Small intestine (tissue), 7 donors: ENCODE data around the gene SPEM2. TPM values are rescaled to one million over a fixed set of nuclear protein-coding genes. Genes with fewer than 3 reads are reported as not detected.

Experiments
- DNase-seq, 2 donors: peaks; one replicate each; pipeline versions ENCODE4 v3.0.0 to v3.0.0-alpha.2; 2013
- FAIRE-seq: peaks from 2 replicates; lab custom pipeline; 2012; peaks lifted over from hg19 to GRCh38; lab: Jason Lieb, UNC
- H3K27ac ChIP-seq, 3 donors: one replicate each; pipeline ENCODE4 v1.5.1; 2013; ENCODE audit warnings: low read length in 2 of 3, mild to moderate bottlenecking in 2 of 3, control low read depth in 1 of 3, inconsistent platforms in 1 of 3, low read depth in 1 of 3, moderate library complexity in 1 of 3
- H3K27me3 ChIP-seq, 3 donors: one replicate each; pipeline ENCODE4 v1.6.1; 2013; ENCODE audit warnings: low read length in 3 of 3, inconsistent platforms in 1 of 3; ENCODE audit not compliant: control insufficient read depth in 3 of 3, insufficient read depth in 3 of 3
- H3K36me3 ChIP-seq, 3 donors: one replicate each; pipeline ENCODE4 v1.6.1; 2013; ENCODE audit warnings: low read length in 3 of 3, inconsistent platforms in 1 of 3, low read depth in 1 of 3, mild to moderate bottlenecking in 1 of 3, moderate library complexity in 1 of 3; ENCODE audit not compliant: control insufficient read depth in 3 of 3, insufficient read depth in 2 of 3
- H3K4me1 ChIP-seq, 3 donors: one replicate each; pipeline ENCODE4 v1.6.1; 2013; ENCODE audit warnings: low read length in 2 of 3, inconsistent platforms in 1 of 3, low read depth in 1 of 3, mild to moderate bottlenecking in 1 of 3, moderate library complexity in 1 of 3; ENCODE audit not compliant: control insufficient read depth in 3 of 3, insufficient read depth in 2 of 3
- H3K4me3 ChIP-seq, 3 donors: one replicate each; pipeline ENCODE4 v1.5.1; 2013; ENCODE audit warnings: low read length in 3 of 3, control low read depth in 1 of 3, inconsistent platforms in 1 of 3, low read depth in 1 of 3, mild to moderate bottlenecking in 1 of 3, moderate library complexity in 1 of 3
- H3K9me3 ChIP-seq, 2 donors: one replicate each; pipeline ENCODE4 v1.6.1; 2013; ENCODE audit warnings: low read depth in 1 of 2, low read length in 1 of 2; ENCODE audit not compliant: control insufficient read depth in 2 of 2, insufficient read depth in 1 of 2
- WGBS, 3 donors: extraction: QIAGEN DNeasy Blood & Tissue Kit; methylation state at CpG; one replicate each; pipeline ENCODE4 v1.1.7; 2013; 5-methylcytosine and 5-hydroxymethylcytosine counted together
- polyA plus RNA-seq, 4 donors: library from polyadenylated mRNA; stranded (reverse) in 3 of 4; unstranded in 1 of 4; fragments of 200-250 nt in 3 of 4; fragments of 120-200 nt in 1 of 4; gene quantifications; one replicate each; pipeline versions ENCODE4 v1.2.1 to v1.2.3, GENCODE V29; 2013
- donor health status: healthy with polysubstance abuse.
- donor health status: control.
- donor health status: control.
- donor health status: Bipolar disorder and iron deficiency.
- donor health status: healthy.

The SPEM2 gene
- polyA plus RNA-seq, 4 donors: not detected

DNA sequence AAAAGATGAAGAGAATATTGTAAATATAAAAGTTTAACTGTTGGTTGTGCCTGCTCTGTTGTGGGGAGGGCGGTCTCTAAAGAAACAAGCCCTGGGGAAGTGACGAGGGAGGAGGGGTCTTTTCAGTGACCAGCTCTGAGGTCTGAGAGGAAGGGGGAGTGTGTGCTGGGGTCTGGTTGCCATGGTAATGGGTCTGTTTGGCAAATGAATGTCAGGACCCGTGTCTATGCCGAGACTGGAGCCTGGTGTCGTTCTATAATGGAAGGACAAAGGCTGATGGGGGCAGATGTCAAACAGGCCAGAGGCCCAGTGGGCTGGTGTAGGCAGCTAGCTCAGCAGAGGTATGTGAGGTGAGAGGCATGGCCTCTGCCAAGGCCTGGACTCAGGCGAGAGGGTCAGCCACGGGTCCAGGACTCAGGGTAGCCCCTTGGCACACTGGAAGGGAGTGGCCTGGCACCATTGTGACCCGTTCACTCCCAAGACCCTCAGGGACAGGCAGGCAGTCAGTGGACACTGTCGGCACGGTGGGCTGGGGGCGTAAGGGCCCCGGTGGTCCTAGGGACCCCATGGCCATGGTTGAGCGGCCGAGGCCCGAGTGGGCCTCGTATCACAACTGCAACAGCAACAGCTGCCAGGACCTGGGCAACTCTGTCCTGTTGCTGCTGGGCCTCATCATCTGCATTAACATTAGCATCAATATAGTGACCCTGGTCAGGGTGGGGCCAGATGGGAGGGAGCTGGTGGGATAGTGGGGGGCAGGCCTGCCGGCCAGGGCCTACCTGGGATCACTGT, 5.4 kb upstream of the SPEM2 start, which contains the start of gene SPEM1:
SPEM1 (plus strand) TSS at position 506 of the 792 bp plus-strand sequence; CDS start at position 567, 61 bp downstream.
- Histone ChIP-seq H3K9me3 (no peaks in the 10 kb centered on the region), H3K4me3 (no peak within 1 kb of the TSS), H3K4me1 (no peaks in the 10 kb centered on the region), H3K36me3 (peaks cover 0 to 2% (median 0%) of the 10 kb centered on the region in 3 donors), H3K27ac (no peak within 1 kb of the TSS), H3K27me3 (peaks cover 0 to 7% (median 0%) of the 10 kb centered on the region in 3 donors)
- WGBS, 3 donors: 80 to 84% (median 82%) methylated on average over 17 of the region's 17 CpGs
- DNase-seq: no peak
- no peak for FAIRE-seq

DNA sequence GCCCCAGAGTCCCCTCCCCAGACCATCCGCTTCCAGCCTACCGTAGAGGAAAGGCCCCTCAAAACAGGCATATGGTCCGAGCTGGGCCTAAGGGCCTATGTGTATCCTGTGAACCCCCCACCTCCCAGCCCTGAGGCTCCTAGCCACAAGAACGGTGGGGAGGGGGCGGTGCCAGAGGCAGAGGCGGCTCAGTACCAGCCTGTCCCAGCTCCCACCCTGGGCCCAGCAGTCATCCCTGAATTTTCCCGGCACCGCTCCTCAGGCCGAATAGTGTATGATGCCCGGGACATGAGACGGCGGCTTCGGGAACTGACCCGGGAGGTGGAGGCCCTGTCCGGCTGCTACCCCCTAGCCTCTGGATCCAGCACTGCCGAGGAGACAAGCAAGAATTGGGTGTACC, 4.2 kb upstream of the SPEM2 start:
- no peaks in the 10 kb centered on the region for H3K4me1 ChIP-seq
- no peak overlapping the region for H3K27ac ChIP-seq
- H3K27me3 ChIP-seq: peaks cover 0 to 7% (median 0%) of the 10 kb centered on the region in 3 donors
- no peak overlapping the region for H3K4me3 ChIP-seq
- no peaks in the 10 kb centered on the region for H3K36me3 ChIP-seq
- no peaks in the 10 kb centered on the region for H3K9me3 ChIP-seq
- WGBS, 3 donors: 94 to 96% (median 95%) methylated on average over 16 of the region's 16 CpGs
- DNase-seq (no peak), FAIRE-seq (no peak)

DNA sequence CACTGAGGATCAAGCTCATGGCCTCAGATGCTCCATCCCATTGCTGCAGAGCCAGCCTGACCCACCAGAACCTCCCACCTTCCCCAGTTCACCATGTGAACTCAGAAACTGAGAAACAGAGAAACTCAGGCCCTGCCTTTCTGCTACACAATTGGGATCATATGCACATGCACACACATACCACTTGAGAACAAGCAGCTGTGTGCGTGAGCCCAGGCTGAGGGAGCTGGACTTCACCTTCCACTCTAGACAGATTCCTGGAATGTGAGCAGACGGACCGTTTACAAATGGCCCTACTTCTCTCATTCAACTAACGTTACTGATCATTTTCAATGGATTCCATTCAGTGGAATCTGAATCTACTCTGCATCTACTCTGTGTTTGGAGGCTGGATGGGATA, 1.7 kb upstream of the SPEM2 start:
- 64 to 79% (median 69%) methylated on average over 4 of the region's 4 CpGs for WGBS, 3 donors
- Histone ChIP-seq H3K36me3 (no peaks in the 10 kb centered on the region), H3K9me3 (no peaks in the 10 kb centered on the region), H3K27me3 (peaks cover 0 to 7% (median 0%) of the 10 kb centered on the region in 3 donors), H3K4me3 (no peak overlapping the region), H3K4me1 (no peaks in the 10 kb centered on the region), H3K27ac (no peak overlapping the region)
- FAIRE-seq: no peak
- DNase-seq: no peak

DNA sequence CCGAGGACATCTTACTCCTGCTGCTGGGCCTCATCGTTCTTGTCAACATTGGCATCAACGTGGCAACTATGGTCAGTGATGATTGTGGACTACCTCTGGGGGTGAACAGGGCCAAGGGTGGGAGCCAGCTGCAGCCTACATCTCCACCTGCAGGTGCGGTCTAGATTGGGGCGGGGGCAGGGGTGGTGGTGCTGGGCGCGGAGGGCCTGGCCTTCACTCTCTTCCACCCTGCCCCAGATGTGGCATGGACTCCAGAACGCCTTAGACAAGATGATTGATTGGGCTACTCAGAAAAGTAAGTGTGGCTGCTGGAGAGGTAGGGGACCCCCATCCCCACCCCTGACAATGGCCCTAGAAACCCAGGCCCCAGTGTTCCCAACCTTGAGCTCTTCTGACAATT, 340 bp downstream of the SPEM2 start:
- no peak overlapping the region for H3K27ac ChIP-seq
- no peaks in the 10 kb centered on the region for H3K4me1 ChIP-seq
- no peaks in the 10 kb centered on the region for H3K9me3 ChIP-seq
- peaks cover 0 to 3% (median 0%) of the 10 kb centered on the region in 3 donors for H3K27me3 ChIP-seq
- WGBS, 3 donors: 71 to 83% (median 75%) methylated on average over 6 to 8 of the region's 8 CpGs
- no peak for FAIRE-seq
- no peak for DNase-seq
- H3K36me3 ChIP-seq: no peaks in the 10 kb centered on the region
- H3K4me3 ChIP-seq: no peak overlapping the region

DNA sequence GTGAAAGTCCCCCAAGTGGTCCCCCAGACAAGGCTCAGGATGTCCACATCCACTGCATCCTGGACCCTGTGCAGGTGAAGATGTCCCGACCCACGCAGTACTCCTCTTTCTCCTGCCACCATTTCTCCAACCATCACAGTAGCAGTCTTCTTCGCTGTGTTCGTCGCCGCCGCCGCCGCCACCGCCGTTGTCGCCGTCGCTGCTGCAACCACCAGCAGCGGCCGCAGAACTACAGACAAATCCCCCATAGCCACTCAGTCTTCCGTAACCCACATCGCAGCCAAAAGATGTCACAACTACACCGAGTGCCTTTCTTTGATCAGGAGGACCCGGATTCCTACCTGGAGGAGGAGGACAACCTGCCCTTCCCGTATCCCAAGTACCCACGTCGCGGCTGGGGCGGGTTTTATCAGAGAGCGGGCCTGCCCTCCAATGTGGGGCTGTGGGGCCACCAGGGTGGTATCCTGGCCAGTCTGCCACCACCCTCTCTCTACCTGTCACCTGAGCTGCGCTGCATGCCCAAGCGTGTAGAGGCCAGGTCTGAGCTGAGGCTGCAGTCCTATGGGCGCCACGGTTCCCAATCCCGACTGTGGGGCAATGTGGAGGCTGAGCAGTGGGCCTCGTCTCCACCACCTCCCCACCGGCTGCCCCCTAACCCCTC, 917 bp downstream of the SPEM2 start:
- Histone ChIP-seq H3K9me3 (no peaks in the 10 kb centered on the region), H3K4me1 (no peaks in the 10 kb centered on the region), H3K36me3 (no peaks in the 10 kb centered on the region), H3K27ac (no peak overlapping the region), H3K4me3 (no peak overlapping the region), H3K27me3 (peaks cover 0 to 3% (median 0%) of the 10 kb centered on the region in 3 donors)
- DNase-seq: no peak
- FAIRE-seq: no peak
- WGBS, 3 donors: 93 to 94% (median 94%) methylated on average over 31 to 33 of the region's 33 CpGs

DNA sequence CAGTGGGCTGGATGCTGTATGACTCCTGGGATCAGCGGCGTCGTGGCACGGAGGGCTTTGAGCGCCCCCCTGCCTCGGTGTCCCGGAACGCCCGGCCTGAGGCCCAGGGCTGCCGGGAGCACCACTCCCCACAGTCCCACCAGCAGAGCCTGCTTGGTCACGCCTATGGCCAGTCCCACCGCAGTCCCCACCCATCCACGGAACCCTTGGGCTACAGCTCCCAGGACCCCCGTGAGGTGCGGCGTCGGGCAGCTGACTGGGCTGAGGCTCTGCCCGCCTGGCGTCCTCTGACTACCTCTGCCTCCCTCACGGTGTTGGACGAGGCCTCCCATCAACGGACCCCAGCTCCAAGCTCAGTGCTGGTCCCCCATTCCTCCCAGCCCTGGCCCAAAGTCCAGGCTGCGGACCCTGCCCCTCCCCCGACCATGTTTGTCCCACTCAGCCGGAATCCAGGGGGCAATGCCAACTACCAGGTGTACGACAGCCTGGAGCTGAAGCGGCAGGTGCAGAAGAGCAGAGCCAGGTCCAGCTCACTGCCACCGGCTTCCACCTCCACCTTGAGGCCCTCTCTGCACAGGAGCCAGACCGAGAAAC, 1.6 kb downstream of the SPEM2 start:
- no peak overlapping the region for H3K4me3 ChIP-seq

DNA sequence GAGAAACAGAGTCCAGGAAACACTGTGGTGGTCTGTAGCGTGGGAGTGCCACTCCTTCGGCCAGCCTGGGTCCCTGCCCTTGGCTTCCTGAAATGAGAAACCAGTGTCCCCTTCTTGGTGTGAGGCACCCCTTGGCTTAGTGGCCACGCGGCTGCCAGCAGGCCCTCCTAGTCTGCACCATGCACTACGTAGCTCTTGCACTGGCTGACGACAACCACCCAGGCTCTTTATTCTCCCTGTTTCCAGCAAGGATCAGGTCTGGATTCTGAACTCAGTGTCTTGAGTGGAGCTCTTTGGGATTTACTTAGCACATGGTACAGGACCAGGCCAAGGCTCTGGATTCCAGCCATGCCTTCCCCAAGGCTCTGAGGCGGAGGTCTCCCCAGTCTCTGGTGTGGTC, 2.1 kb downstream of the SPEM2 start:
- FAIRE-seq: no peak
- WGBS, 3 donors: 91 to 95% (median 92%) methylated on average over 7 of the region's 7 CpGs

More for the DNA sequence above, 1.6 kb downstream of the SPEM2 start:
- no peak overlapping the region for H3K27ac ChIP-seq
- no peak for FAIRE-seq
- H3K36me3 ChIP-seq: no peaks in the 10 kb centered on the region
- no peaks in the 10 kb centered on the region for H3K4me1 ChIP-seq
- H3K9me3 ChIP-seq: no peaks in the 10 kb centered on the region
- H3K27me3 ChIP-seq: peaks cover 0 to 3% (median 0%) of the 10 kb centered on the region in 3 donors
- WGBS, 3 donors: 90 to 93% (median 93%) methylated on average over 29 of the region's 29 CpGs
- no peak for DNase-seq

DNA sequence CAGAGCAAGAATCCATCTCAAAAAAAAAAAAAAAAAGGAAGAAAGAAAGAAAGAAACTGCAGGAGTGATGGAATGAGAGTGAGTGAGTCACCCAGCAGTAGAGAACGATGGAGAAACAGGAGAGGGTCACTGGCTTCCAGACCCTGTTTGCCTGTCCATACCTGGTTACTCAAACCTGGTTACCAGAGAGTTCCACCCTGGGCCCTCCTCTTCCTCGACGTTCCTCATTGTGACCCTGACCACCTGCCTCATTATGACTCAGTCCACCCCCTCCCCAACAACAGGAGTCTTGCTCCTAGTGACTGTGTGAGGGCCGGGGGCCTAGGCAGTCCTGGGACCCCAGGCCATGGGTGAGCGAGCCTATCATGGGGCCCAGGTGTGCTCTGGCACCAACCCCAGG, 3.1 kb downstream of the SPEM2 start, which contains the start of gene SPEM3:
SPEM3 (plus strand) TSS at position 301 of the 400 bp plus-strand sequence; CDS start at position 347, 46 bp downstream.
- Histone ChIP-seq H3K4me3 (no peak within 1 kb of the TSS), H3K9me3 (no peaks in the 10 kb centered on the region), H3K27ac (no peak within 1 kb of the TSS), H3K27me3 (peaks cover 0 to 3% (median 0%) of the 10 kb centered on the region in 3 donors), H3K4me1 (no peaks in the 10 kb centered on the region), H3K36me3 (no peaks in the 10 kb centered on the region)
- no peak for FAIRE-seq
- no peak for DNase-seq
- 42 to 72% (median 52%) methylated on average over 5 of the region's 5 CpGs for WGBS, 3 donors

More for the DNA sequence above, 2.1 kb downstream of the SPEM2 start:
- Histone ChIP-seq H3K4me1 (no peaks in the 10 kb centered on the region), H3K27me3 (peaks cover 0 to 3% (median 0%) of the 10 kb centered on the region in 3 donors), H3K9me3 (no peaks in the 10 kb centered on the region), H3K27ac (no peak overlapping the region), H3K4me3 (no peak overlapping the region), H3K36me3 (no peaks in the 10 kb centered on the region)
- no peak for DNase-seq
